ENCODE measurements around the gene TRAF7. TPM values are rescaled to one million over a fixed set of nuclear protein-coding genes. Genes with fewer than 3 reads are reported as not detected.

The TRAF7 gene
- total and polyA plus RNA-seq, 2 of the 13 experiments (the other 11 are each of a cell fraction or from before 2014, with no cell fraction given) = 47.9 to 65.6 TPM

- TF ChIP-seq E2F2 (CRISPR knock-in tag; IDR thresholded peaks at IDR 0.05; ENCODE audit: borderline replicate concordance) = 0 out of 2 replicates have a peak, but pooled peaks have one; percentile 71
- TF ChIP-seq POLR2A (IDR thresholded peaks at IDR 0.05; ENCODE audit: insufficient read depth in 1 of 2, low read depth in 2 of 2, low read length in 2 of 2) = peak; percentile 88 to 89
- TF ChIP-seq ZNF558 (CRISPR knock-in tag; IDR thresholded peaks at IDR 0.05; ENCODE audit: borderline replicate concordance) = no peak
- no peak for TF ChIP-seq ZNF670 (CRISPR knock-in tag; IDR thresholded peaks at IDR 0.05; ENCODE audit: borderline replicate concordance)
- no peak for TF ChIP-seq RARG (CRISPR knock-in tag; IDR thresholded peaks at IDR 0.05; ENCODE audit: low read depth)
- no peak for TF ChIP-seq RAD21 (CRISPR knock-in tag; IDR thresholded peaks at IDR 0.05)
- peak; percentile 97 for TF ChIP-seq ZBTB25 (CRISPR knock-in tag; IDR thresholded peaks at IDR 0.05)
- peak; percentile 51; the same call in 1 of the 2 replicates for TF ChIP-seq ZNF138 (CRISPR knock-in tag; IDR thresholded peaks at IDR 0.05; ENCODE audit: low read depth)
- peak; percentile 67; the same call in 1 of the 2 replicates for TF ChIP-seq ZNF800 (CRISPR knock-in tag; IDR thresholded peaks at IDR 0.05)
- peak; percentile 63; the same call in 1 of the 2 replicates for TF ChIP-seq CREBL2 (CRISPR knock-in tag; IDR thresholded peaks at IDR 0.05; ENCODE audit: borderline replicate concordance)
- TF ChIP-seq ZNF781 (CRISPR knock-in tag; IDR thresholded peaks at IDR 0.05; ENCODE audit: borderline replicate concordance, not compliant biosample characterization) = no peak
- TF ChIP-seq ZNF597 (CRISPR knock-in tag; IDR thresholded peaks at IDR 0.05) = no peak
- peak; percentile 85 for TF ChIP-seq BRD4 (CRISPR knock-in tag; IDR thresholded peaks at IDR 0.05)
- no peak for TF ChIP-seq GPBP1L1 (CRISPR knock-in tag; IDR thresholded peaks at IDR 0.05)
- peak; percentile 73; the same call in 1 of the 2 replicates for TF ChIP-seq CCDC6 (CRISPR knock-in tag; IDR thresholded peaks at IDR 0.05)
- TF ChIP-seq JUNB (CRISPR knock-in tag; IDR thresholded peaks at IDR 0.05; ENCODE audit: borderline replicate concordance) = no peak
- TF ChIP-seq DPF2 (CRISPR knock-in tag; IDR thresholded peaks at IDR 0.05; ENCODE audit: borderline replicate concordance, low read depth) = no peak
- TF ChIP-seq KDM5B (CRISPR knock-in tag; IDR thresholded peaks at IDR 0.05; ENCODE audit: borderline replicate concordance) = peak; percentile 91; the same call in 1 of the 2 replicates
- peak; percentile 43 for TF ChIP-seq ZNF883 (CRISPR knock-in tag; IDR thresholded peaks at IDR 0.05; ENCODE audit: not compliant biosample characterization)
- no peak for TF ChIP-seq MBNL3 (CRISPR knock-in tag; conservative IDR thresholded peaks at IDR 0.05)
- peak; percentile 54; the same call in 1 of the 2 replicates for TF ChIP-seq SNAPC5 (CRISPR knock-in tag; IDR thresholded peaks at IDR 0.05; ENCODE audit: borderline replicate concordance)
These were observed 67.8 kb downstream of the TRAF7 start, which contains the start of gene E4F1 (continued) for GRCh38 chr16:2223221-2223941.
